ENCODE data around the gene PROB1.
A peak's percentile ranks its signal among the peaks of the same experiment; 100 is the strongest.
"Not testable (repeated sequence)": the region's sequence is repeated elsewhere in the genome, so short reads cannot be mapped to it uniquely, and the experiment has no call there.

Gene PROB1

DNA sequence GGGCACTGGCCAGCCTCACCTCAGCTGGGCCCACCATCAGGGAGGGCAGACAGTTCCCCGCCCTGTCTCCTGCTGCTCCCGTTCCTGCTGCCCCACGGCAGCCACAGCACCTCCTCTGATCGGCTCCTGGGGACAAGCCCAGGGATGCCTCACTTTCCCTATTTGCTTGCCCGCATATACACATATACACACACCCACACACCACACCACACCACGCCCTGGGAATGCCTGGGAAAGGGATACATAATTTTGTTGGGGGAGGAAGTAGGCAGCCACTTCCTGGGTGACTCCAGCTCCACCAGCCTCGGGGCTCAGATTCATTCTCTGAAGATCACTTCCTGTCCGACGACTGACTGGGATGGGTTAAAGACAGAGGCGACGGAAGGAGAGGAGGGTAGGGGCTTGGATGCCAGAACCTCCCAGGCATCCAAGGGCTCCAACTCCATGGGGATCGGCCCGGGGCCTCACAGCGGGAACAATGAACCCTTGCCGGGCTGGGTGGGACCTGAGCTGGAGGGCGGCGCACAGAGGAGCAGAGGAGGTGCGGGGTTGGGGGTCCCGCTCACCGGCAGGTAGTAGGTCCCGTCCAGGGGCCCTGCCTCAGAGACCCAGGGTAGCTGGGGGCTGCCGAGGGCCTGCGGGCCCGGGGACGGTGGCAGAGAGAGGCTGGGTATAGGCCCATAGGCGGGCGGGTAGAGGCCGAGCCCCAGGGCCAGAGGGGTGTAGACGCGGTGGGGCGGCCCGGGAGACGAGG, 3.2 kb downstream of the PROB1 start:
- no peak for DNase-seq

DNA sequence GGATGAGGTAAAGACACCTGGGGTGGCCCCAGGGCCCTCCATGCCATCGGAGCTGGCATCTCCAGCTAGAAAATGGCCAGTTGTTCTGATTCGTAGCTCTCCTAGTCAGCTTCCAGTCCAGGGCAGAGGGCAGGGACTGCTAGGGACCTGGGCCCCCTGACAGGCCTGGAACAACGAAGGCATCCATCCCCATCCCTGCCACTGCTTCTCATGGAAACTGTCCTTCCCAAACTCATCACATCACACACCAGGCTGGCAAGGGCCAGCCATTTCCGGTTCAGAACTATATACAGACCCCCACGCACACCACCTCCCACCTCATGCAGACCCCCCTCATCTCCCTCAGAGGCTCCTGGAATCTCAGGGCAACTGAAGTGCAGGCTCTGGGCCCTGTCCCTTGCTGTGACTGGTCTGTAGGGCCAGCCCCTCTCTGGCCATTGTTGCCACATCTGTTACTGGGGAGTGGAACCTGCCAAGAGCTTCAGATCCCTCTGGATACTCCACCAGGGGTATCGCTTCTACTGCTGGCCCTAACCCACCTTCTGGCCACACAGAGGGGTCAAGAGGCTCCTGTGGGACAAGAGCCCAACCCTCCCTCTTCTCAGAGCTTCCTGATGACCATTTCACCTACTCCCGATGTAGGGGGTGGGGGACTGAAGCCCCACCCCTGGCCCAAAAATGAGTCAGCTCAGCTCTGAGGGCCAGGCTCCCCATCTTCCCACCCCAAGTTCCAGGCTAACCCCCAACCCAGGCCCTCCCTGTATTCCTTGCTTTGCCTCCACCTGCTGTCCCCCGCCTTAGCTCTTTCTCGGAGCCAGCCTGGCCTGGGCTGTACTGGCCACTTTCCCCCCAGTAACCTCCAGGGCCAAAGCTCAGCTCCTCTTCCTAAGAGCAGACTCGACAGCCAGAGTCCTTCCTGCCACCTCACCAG, 4.0 kb downstream of the PROB1 start:
- DNase-seq: no peak

DNA sequence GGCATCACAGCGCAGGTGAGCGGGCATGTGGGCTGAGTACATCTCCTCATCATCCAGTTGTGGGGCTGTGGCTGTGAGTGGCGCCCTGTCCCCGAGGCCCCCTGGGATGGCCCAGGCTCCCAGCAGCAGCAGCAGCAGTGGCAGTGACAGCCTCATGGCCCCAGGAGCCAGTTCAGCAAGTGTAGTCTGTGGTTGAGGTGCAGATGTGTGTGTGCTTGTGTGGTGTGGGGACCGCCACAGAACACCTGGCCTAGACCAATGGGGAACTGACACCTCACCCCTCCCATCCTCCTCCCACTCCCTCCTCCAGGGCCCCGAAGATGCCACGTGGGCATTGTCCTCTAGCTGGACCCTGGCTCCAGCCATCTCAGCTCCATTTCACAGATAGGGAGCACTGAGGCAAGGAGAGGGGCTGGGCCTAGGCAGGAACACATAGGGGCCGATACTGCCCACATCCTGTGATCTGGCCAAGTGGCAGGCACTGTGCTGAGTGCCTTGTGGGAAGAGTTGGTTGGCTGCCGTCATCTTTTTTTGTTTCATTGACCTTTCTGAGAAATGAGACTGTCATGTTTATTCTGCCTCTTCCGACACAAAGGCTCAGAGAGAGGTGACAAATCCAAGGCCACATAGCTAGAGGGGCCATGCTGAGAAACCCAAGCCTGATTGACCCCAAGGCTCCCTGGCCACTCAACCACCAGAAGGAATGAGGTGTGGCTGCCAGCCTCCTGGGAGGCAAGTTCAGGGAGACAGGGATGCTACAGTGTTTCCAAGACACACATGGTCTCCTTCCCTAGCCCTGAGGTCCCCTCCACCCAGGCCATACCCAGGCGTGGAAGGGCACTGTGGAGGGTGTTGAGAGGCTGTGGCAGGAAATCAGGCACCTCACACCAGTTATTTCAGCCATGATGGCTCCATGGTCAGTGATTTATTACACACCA, 4.9 kb downstream of the PROB1 start, which contains the start of gene MZB1:
Gene MZB1 (minus strand): TSS at position 213 of the 938 bp plus-strand sequence. CDS start 57 bp downstream, at position 156.
- peak; percentile 76 to 85 for DNase-seq

DNA sequence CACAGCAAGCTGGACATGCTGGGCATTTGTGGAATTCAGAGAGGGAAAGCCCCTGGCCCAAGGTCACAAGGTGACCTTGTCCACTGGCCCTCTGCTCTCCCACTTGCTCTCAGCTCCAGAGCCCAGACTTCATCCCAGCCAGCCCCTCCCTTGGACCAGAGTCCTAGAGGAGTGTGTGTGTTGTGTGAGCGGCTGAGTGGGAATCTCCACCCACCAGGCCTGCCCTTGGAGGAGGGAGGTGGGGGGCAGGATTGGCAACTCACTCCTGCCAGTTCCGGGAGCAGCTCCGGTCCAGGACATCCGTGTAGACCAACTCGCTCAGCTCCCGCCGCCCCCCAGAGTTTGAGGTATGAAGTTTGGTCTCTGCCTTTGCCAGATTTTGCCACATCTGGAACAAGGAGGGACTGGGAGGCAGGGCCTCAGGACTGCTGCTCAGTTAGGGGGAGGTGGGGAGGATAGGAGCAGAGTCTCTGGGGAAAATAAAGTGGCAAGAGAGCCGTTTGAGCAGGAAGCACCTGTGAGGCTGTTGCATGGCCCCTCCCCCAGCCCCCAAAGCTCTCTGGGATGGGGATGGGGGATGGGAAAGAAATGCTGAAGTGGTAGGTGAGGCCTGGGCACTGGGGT, 6.6 kb downstream of the PROB1 start:
- DNase-seq: peak in 1 of 2 donors; percentile 68

DNA sequence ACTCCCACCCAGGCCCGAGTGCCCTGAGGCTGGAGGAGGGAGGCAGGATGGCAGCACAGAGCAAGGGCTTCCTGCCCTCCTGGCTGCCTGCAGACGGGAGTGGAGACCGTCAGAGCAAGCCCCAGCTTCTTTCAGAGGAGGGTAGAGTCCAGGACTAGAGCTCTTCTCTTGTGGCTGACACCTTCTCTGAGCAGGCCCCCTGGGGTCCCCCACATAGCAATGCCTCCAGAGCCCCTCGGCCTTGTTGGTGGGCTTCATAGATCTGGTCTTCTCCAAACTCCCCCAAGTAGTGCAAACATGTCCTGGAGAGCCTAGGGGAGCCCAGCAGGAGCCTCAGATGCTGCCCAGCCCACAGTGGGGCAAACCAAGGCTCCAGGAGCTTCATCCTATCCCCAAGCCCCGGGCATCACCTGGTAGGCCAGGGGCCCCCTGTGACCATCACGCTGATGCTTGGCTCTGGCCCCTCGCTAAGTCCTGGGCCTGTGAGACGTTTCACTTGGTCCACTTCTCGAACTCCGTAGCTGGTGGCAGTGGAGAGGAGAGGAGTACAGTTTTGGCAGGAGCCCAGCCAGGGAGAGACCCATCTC, 7.2 kb downstream of the PROB1 start:
- no peak for DNase-seq

DNA sequence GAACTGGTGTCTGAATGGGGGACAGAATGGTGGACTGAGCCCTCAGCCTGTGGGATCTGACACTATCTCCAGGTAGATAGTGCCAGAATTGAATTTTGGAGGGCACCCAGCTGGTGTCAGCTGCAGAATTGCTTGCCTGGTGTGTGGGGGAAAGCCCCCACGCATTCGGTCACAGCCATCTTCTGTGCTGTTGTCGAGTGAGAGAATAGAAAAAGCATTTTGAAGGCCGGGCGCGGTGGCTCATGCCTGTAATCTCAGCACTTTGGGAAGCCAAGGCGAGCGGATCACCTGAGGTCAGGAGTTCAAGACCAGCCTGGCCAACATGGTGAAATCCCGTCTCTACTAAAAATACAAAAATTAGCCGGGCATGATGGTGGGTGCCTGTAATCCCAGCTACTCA, 7.9 kb downstream of the PROB1 start:
- DNase-seq: not testable (repeated sequence)

DNA sequence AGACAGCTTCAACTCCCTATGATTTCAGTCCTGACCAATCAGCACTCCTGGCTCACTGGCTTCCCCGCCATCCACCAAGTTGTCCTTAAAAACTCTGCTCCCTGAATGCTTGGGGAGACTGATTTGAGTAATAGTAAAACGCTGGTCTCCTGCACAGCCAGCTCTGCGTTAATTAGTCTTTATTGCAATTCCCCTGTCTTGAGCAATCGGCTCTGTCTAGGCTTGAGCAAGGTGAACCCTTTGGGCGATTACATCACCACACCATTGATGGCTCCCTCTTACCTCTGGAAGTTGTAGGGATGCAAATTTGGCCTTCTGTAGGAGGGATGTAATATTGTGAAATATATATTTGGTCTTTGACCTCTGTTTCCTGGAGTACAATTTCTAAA, 8.9 kb downstream of the PROB1 start:
- DNase-seq: no peak

DNA sequence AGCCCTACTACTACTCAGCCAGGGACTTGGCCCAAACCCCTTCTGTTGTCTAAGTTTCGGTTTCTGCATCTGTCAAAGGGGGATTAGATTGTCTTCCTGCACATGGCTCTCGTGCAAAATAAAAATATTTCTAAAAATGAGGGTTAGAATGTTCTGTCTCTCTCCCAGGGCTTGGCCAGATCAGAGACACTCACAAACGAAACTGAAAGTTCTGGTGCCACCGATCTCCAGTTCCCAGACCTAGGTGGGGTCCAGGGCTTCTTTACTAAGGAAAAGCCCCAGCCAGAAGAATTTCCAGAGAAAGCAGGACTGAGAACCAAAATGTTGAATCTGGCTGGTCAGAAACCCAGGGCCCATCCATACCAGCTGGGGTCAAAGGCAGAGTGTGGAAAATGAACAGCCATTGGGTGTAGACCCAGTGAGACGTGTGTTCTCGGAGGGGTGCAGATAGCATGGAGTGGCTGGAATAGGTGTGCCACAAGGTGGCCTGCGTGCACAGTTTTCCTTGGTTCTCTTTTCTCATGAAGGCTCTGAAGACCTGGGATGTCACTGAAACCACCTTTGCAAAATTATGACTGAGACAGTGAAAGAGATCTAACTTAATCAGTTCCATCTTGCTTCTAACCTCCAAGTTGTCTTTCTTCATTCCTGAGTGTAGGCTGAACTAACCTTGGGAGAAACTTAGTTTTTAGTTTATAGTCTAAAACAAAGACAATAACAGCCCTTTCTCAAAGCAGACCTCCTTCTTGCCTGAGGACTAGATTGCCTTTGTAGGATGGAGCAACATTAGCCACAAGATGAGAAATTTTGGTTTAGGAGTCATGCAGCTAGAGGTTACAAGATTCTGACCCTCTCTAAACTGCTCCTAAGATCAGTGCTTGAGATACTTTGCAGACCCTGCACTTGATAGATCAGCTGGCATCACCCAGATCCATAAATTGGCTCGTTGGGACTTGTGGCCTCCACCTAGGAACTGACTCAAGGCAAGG, 9.5 kb downstream of the PROB1 start:
- peak in 1 of 2 donors; percentile 38 for DNase-seq

DNA sequence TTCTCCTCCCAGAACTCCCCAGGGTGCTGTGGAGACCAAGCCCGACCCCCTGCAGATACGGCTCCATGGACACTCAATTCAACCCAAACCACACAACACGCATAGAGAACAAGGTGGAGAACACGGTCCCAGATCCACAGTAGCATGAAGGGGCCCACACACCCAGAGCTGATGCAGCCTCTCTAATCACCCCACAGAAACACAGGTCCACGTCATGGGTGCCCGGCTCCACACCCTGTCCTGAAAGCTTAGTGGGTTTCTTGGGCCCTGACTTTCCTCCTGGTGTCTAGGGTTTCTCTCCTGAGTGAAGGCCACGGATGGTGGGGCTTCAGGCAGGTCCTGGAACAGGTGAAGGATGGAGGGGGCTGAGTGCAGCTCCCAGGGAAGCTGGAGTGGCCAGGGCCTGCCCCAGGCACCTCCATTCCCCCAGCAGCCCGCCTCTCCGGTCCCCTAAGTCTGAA, 10.3 kb downstream of the PROB1 start:
- DNase-seq: no peak

DNA sequence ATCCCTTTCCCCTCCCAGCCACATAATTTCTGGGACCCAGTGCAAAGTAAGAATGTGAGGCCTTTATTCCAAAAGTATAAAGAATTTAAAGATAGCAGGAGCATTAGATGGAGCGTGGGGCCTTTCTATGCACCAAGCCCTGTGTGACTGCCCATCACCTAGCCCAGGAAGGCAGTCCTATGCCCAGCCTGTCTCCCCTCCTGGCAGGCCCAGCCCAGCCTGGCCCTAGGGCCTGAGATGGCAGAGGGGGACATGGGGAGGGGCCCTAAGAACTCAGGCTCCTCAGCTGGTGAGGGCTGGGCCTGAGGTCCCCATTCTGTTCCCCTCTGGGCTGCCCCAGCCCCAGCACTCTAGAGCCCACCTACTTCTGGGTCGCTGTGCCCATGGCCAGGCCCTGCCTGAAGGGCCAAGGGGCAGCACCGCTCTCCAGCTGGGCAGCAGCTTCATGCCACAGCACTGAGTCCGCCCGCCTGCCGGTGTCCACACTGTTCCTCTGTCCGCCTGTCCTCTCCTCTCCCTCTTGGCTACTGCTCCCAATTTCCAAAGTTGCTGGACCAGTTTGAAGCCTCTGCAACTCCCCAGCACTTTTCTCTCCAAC, 10.8 kb downstream of the PROB1 start:
- DNase-seq: no peak

DNA sequence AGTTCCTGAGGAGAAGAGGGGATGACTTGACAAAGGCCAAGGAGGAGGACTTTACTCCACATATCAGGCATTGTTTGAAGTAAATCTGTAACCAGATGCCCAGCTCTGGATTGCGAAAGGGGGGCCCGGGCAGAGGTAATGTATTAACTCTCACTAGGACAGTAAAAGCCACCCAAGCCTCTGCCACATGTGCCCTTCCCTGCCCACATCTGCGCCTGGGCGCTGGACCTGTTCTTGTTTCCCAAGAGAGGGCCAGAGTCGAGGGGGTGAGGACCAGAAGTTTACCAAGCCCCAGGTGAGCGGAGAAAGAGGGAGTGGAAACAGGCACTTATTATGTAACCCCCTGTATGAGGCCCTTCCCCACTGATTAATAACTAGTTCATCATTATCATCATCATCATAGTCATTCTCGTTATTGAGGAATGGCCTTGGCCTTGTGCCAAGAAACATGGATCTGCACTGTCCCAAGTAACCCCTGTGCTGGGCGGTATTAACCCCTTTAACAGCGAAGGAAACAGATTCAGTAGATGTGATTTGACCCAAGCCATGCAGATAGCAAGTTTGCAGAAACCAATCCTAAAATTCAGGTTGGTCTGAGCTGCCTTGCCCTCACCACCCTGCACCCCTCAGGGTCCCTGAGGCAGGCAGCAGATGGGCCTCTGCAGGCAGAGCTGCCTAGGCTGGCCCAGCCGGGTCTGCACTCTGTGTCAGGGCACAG, 11.5 kb downstream of the PROB1 start, which contains the start of gene SLC23A1:
Gene SLC23A1 (minus strand): TSS at position 23 of the 718 bp plus-strand sequence. CDS start 44 bp downstream, outside the sequence.
- no peak for DNase-seq

DNA sequence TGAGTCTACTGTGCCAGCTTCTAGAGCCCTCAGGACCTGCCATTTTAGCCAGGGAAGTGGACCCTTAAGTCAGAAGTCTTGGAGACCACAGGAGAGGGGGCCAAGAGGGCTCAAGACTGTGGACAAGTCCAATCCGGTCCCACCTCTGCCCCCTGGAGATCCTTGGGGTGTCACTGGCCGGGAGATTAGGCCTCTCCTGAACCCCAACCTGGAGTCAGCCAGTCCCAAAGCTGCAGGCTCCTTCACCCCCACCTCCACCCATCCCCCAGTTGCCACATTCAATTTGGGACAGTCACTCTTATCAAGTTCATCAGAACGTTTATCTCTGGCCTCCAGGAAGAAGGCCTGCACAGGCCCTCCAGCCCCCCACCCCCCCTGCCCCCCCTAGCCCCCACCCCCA, 12.1 kb downstream of the PROB1 start:
- DNase-seq: no peak

DNA sequence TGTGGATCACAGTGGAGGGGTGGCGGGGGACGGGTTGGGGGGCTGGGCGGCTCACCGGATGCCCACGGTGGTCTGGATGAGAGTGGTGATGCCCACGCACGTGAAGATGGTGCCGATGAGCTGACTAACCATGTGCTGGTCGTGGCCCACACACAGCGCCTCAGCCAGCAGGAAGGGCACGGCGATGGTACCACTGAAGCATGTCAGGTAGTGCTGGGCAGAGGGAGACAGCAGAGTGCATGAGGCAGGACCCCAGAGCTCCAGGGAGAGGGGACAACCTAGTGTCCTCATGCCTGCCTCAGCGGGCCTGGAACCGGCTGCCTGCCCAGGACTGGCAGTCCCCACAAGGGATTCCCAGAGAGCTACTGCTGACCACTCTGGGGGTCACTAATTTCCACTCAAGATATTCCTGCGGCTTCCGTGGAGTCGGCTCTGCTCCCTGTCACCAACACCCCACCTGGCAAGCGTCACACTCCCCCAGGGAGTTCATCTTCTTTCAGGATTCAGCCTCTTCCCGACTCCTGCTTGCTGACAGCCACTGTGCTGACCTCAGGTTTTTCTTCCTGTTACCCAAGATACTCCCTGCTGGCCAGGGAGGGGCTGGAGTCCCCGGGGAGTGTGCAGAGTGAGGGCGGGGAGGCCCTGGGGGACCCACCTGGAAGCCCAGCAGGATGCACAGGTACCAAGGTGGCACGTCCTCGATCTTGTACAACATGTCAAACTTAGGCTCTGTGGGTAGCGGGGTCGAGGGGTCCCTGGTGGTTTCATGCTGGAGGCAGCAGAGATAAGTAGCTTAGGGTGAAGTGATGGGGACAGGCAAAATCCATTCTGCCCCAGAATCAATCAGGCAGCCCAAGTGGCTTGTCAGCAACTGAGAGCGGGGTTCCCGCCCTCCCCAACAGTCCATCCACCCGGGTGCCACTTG, 12.8 kb downstream of the PROB1 start:
- no peak for DNase-seq

DNA sequence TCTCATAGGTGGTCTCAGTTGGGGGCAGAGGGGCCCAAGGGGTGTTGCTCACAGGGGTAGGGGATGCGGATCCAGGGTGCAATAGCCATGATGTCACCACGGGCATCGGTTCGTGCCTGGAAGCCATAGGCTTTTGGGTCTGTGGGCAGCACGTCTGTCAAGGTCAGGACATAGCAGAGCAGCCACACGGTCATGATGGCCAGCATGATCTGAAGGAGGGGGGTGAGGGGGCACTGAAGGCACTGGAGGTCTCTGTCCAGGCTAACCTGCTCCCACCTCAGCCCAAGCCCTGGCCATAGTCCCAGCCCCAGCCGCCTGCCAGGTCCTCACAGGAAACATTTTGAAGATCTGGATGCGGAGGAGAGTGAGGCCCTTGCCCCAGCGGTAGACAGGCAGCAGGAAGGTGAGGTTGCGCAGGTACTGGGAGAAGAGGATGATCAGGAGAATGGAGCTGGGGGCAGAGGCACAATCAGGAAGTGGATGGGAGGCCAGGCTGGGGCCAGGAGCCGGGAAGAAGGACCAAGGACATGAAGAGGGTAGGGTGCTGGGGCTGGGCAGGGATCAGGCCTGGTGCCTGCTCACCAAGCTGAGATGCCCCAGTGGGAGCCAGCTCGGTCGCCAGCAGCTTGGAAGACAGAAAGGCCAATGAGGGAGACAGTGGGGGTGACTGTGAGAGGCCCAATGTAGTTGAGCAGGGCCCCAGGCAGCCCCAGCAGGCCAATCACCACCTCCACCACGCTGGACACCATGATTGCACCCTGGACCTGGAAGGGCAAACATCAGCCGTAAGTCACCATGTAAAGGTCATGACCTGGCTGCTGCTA, 15.1 kb downstream of the PROB1 start:
- no peak for DNase-seq

DNA sequence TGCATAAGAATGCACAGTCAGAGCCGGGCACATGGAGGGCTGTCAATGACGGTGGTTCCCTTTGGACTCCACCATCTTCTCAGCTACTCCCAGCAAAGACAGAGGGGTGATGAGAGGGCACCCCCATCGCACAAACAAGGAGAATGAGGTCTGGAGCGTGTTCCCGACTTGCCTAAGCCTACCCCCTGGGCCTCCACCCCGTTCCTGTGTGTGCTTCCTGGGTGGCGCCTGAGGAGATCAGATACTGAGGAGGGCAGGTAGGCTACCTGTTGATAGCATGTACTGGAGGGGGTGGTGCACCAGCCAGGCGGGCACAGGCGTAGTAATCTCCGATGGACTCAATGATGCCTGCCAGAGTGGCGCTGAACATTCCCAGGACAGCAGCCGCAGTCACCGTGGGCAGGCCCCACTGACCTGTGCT, 16.0 kb downstream of the PROB1 start:
- DNase-seq: no peak

DNA sequence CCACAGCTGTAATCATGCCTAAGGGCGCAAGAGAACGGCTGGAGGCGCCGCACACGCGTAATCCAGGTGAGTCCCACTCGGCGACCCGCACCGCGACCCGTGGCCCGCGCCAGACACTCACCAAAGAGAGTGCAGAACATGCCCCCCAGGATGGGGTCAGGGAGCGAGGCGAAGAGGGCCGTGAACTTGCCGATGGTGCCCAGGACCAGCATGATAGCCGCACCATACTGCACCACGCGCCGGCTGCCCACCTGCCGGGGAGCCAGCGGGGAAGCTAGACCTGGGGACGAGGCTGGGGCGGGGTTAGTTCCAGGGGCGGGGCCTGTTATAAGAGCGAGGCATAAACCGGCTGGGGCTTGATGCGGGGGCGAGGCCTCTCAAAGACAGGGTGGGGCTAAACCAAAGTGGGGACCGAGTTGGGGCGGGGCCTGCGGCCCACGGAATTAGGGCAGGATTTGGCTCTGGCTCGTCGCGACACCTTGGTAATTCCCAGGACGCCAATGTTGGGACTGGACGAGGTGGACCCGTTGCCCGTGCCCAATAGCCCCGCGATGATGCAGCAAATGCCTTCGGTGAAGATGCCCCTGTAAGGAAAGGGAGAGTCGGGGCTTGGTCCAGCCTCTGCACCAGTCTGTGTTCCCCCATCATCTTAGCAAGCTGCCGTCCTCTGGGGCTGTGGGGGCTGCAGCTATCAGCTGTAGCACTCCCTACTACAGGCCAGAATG, 16.6 kb downstream of the PROB1 start:
- no peak for DNase-seq

Measured in CD4-positive, alpha-beta T cell treated with Interleukin-1 beta for 1 hour (primary cell).